ENCODE results near the gene ZPR1. TPM values are rescaled to one million over a fixed set of nuclear protein-coding genes. Genes with fewer than 3 reads are reported as not detected.
"Not testable (repeated sequence)": the region's sequence is repeated elsewhere in the genome, so short reads cannot be mapped to it uniquely, and the experiment has no call there.

ZPR1 gene
- polyA plus RNA-seq, 3 donors: 54.0 to 57.0 (median 56.8) TPM

DNA sequence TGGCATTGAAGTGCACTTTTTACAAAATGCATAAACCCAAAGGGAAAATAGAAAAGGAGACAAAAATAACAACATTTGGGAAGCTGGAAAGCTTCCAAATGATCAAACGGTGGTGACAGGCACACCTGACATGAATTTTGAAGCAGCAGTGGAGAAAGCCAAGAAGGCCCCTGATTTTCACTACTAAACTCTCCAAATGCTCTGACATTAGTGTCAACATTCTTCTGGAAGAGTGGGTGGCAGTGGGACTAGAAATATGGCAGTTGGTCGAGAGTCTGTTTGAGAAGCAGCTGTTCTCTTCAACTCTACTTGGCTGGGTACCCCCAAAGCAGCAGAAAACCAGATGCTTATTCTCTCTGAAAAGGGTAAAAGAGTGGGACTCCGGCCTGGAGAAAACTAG, 16.2 kb upstream of the ZPR1 start:
- no peak for DNase-seq (ENCODE audit: extremely low read depth in 1 of 11, low read depth in 9 of 11, low spot score in 4 of 11)

- not testable (repeated sequence) for DNase-seq (ENCODE audit: extremely low read depth in 1 of 11, low read depth in 9 of 11, low spot score in 4 of 11)
Observed at GRCh38 chr11:116801662-116802061, 13.8 kb upstream of the ZPR1 start.

DNA sequence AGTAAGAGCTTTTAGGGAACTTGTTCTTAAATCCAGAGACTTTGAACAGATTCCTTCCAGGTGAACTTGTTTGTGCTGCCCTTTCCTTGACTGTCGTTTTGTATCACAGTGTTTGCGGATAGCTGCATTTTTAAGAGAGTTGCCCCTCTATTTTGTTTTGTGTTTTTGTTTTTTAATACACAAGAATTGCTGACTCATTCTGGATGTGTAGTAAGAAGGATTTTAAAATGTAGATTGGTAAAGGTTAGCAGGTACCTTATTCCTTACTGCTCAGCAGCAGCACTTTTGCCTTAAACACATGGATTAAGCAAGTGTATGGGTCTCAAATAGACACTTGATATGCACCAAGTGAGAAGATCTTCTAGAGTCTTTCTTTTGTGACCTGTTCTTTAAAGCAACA, 12.8 kb upstream of the ZPR1 start:
- no peak for DNase-seq (ENCODE audit: extremely low read depth in 1 of 11, low read depth in 9 of 11, low spot score in 4 of 11)

DNA sequence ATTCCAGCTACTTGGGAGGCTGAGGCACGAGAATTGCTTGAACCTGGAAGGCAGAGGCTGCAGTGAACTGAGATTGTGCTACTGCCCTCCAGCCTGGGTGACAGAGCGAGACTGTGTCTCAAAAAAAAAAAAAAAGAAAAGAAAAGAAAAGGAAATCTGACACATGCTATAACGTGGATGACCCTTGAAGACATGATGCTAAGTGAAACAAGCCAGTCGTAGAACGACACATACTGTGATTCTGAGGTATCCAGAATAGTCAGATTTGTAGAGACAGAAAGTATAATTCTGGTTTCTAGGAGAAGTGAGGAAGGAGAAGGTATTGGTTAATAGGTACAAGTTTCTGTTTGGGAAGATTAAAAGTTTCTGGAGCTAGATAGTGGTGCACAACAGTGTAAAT, 10.5 kb upstream of the ZPR1 start:
- DNase-seq (ENCODE audit: extremely low read depth in 1 of 11, low read depth in 9 of 11, low spot score in 4 of 11): no peak

GRCh38 chr11:116797816-116798215, 10.0 kb upstream of the ZPR1 start:
- DNase-seq (ENCODE audit: extremely low read depth in 1 of 11, low read depth in 9 of 11, low spot score in 4 of 11): no peak

DNA sequence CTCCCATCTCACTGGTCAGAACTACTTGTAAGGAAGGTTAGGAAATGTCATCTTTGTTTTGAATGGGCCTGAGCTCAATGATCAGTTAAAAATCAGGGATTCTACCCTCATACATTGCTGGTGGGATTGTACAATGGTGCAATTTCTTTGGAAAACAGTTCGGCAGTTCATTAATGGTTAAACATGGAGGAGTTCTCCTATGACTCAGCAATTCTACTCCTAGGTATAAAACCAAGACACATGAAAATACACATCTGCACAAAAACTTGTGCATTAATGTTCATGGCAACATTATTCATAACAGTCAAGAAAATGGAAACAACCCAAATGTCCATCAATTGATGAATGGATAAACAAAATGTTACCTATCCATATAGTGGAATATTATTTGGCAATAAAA, 8.7 kb upstream of the ZPR1 start:
- no peak for DNase-seq (ENCODE audit: extremely low read depth in 1 of 11, low read depth in 9 of 11, low spot score in 4 of 11)

- no peak for DNase-seq (ENCODE audit: extremely low read depth in 1 of 11, low read depth in 9 of 11, low spot score in 4 of 11)
Observed at GRCh38 chr11:116794851-116795250, 7.0 kb upstream of the ZPR1 start.

- no peak for DNase-seq (ENCODE audit: extremely low read depth in 1 of 11, low read depth in 9 of 11, low spot score in 4 of 11)
Observed at GRCh38 chr11:116793772-116794097, 5.9 kb upstream of the ZPR1 start.

DNA sequence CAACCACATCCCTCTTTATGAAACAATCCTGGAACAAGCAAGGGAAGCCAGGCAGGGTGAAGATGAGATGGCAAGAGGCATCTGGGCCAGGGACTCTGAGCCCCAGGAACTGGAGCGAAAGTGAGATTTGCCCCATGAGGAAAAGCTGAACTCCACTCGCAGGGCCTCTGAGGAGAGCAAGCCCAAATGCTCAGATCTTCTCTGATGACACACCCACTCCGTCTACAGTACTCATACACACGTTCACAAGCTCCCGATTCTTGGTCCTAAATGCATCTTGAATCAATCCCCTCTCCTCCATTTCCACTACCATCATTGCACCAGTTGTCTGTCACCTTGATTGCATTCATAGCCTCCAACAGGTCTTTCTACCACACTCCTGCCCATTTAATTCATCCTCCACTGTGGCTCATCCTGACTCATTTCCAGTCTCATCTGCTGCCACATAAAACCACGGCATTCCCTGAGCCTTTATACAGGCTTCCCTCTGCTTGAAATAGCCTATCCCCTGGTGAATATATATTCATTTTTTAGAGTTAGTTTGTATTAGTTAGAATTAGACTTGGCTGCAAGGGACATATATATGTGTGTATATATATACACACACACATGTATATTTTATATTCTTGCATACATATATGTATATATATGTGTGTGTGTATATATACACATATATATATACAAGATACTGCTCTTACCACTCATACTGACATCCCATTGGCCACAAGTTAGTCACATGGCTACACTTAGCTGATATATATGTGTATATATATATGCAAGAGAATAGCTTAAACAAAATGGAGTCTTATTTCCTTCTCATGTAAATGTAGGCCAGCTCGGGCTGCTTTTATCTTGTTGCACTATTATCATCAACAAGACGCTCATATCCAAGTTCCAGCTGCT, 5.3 kb upstream of the ZPR1 start:
- DNase-seq (ENCODE audit: extremely low read depth in 1 of 11, low read depth in 9 of 11, low spot score in 4 of 11): no peak

GRCh38 chr11:116792144-116792868, 4.5 kb upstream of the ZPR1 start:
- DNase-seq (ENCODE audit: extremely low read depth in 1 of 11, low read depth in 9 of 11, low spot score in 4 of 11): no peak

GRCh38 chr11:116791813-116792143, 4.0 kb upstream of the ZPR1 start, which contains the start of gene APOA5:
Gene APOA5, minus strand, starts transcription at chr11:116791879. Its CDS starts 19 bp downstream, at chr11:116791860.
- DNase-seq (ENCODE audit: extremely low read depth in 1 of 11, low read depth in 9 of 11, low spot score in 4 of 11): no peak

DNA sequence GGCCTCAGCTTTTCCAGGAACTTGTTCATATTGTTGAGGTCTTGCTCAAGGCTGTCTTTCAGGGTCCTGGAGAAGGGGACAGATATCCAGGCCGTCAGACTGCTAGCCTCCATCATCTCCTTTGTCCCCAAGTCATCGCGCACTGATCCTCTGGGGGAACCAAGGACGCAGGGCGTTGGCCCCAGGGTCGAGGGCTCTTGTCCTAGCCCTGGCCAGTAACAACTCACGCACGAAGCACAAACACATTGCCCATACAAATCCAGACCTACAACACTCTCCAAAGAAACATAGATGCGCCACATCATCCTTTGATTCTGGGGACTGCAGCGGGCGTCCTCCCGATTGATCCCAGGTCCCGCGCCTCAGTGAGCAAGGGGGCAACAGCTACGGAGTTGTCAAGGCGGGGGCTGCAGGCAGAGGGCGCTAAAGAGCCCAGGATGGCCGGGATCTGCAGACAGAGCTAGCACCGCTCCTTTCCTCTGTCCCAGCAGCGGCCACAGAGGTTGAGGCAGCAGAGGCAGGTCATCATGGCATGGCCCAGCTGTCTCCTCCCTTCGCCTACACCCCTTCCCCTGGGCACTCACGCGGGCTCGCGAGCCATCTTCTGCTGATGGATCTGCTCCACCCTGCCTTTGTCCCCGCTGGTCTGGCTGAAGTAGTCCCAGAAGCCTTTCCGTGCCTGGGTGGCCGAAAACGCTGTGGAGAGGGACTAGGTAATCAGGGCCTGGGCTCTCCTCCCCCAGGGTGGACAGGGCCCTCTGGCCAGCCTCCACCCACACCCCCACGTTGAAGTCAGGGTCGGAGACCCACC, 3.4 kb upstream of the ZPR1 start:
- DNase-seq (ENCODE audit: extremely low read depth in 1 of 11, low read depth in 9 of 11, low spot score in 4 of 11): peak in 10 of 11 donors; percentile 22 to 71 (median 54)

DNA sequence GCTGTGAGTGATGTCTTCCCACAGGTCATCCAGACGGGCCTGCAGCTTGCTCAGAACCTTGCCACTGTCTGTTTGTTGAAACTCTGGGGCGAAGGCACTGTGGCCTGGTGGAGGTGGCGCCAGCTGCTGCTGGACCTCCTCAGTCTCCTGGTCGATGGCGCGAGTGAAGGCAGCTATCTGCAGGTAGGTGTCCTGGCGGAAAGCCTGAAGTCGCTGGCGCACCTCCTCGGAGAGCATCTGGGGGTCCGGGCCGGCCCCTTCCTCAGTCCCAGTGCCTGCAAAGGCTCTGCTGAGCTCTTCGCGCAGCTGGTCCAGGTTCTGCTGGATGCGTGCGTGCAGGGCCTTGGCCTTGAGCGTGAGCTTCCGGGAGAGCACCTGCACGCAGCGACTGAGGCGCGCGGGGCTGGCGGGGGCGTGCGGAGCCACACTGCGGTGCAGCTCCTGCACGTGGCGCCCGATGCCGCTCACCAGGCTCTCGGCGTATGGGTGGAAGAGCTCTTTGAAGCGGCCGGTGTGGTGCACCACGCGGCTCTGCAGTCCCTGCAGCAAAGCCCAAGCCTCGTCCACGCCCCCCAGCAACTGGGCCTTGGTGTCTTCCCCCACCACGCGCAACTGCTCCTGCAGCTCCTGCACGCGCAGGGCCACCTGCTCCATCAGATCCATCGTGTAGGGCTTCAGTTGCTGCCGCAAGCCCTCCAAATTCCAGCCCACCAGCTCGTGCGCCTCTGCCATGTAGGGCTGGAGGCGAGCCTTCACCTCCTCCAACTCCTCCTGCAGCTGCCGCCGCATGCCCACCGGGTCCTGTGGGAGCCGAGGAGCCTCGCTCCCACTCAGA, 2.6 kb upstream of the ZPR1 start:
- DNase-seq (ENCODE audit: extremely low read depth in 1 of 11, low read depth in 9 of 11, low spot score in 4 of 11): no peak

DNA sequence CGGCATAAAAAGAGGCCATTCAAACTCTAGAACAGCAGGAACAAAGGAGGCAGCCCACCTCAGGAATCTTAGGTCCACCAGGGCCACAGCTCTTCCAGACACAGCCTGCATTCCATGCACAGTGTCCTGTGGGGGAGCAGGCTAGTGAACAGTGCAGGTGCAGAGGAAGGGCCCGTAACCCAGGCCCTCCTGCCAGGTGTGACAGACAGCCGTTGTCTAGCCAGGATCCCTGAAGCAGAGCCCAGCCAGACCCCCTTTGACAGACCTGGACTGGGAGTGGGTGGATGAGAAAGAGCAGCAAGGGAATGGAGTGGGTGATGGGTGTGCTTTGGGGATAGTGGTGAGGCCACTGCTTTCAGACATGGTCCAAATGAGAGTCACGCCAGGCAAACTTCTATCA, 1.2 kb upstream of the ZPR1 start:
- no peak for DNase-seq (ENCODE audit: extremely low read depth in 1 of 11, low read depth in 9 of 11, low spot score in 4 of 11)

GRCh38 chr11:116788534-116788933, 711 bp upstream of the ZPR1 start:
- no peak for DNase-seq (ENCODE audit: extremely low read depth in 1 of 11, low read depth in 9 of 11, low spot score in 4 of 11)

DNA sequence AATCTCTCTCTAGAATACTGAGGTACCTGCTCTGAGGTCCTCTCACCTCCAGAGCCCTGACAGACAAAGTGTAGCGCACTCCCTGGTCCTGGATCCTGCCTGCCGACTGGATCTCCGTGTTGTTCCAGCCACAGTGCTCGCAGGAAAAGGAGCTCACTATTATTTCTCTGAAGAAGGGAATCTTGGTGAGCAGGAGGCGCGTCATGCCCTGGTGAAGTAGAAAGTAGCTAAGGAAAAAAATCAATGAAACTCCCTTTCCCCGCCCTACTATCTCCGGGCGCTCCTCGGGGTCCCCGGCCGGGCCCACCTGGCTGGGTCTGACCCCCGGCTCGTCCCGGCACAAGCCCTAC, 412 bp downstream of the ZPR1 start:
- peak in 1 of 11 donors; percentile 8 for DNase-seq (ENCODE audit: extremely low read depth in 1 of 11, low read depth in 9 of 11, low spot score in 4 of 11)

DNA sequence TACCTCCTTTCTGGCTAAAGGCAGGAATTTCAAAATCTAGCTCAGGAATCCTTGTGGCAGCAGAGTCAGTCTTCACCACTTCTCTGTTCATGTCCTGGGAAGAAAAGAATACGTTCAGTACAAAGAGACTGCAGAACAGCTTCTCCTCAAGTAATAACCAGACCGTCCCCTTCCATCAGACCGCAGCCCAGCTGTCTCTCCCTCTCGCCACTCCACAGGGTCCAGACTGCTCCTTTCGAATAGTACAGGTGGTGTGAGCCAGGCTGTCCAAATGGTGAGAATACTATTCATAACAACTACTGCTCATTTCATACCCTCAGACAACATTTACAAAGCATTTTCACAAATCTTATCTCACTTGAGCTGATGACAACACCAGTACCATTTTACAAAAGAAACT, 857 bp downstream of the ZPR1 start:
- DNase-seq (ENCODE audit: extremely low read depth in 1 of 11, low read depth in 9 of 11, low spot score in 4 of 11): no peak

DNA sequence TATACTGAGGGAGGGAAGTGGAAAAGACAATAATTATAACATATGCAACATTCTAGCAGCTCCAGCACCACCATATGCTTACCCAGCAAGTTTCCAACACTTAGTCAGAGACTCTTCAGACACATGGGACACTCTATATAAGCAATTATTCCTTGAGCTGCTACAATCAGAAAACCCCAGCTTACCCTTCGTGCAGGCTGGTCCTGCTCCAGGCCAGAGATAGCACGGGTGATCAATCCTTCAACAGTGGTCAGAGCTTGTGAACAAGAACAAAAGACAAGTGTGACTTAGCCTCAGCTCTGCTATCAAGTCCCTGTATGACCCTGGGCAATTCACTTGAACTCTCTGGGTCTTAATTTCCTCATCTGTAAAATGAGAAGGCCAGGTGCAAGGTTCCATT, 1.5 kb downstream of the ZPR1 start:
- no peak for DNase-seq (ENCODE audit: extremely low read depth in 1 of 11, low read depth in 9 of 11, low spot score in 4 of 11)

GRCh38 chr11:116782728-116783127, 5.1 kb downstream of the ZPR1 start:
- DNase-seq (ENCODE audit: extremely low read depth in 1 of 11, low read depth in 9 of 11, low spot score in 4 of 11): no peak
